ENCODE measurements around the gene TRAPPC14.

TRAPPC14 gene

GRCh38 chr7:100155553-100156317, 2.8 kb downstream of the TRAPPC14 start:
- DNase-seq (ENCODE audit: low read depth): no peak
- no peak for TF ChIP-seq CTCF (IDR thresholded peaks at IDR 0.05; ENCODE audit: low read depth, low read length, missing control alignments)
- no peak overlapping the region for H3K4me3 ChIP-seq (ENCODE audit: low read depth, low read length)

GRCh38 chr7:100154651-100155491, 3.7 kb downstream of the TRAPPC14 start:
- no peak for TF ChIP-seq CTCF (IDR thresholded peaks at IDR 0.05; ENCODE audit: low read depth, low read length, missing control alignments)
- no peak for DNase-seq (ENCODE audit: low read depth)
- no peak overlapping the region for H3K4me3 ChIP-seq (ENCODE audit: low read depth, low read length)

GRCh38 chr7:100153708-100154535, 4.6 kb downstream of the TRAPPC14 start:
- no peak for DNase-seq (ENCODE audit: low read depth)
- TF ChIP-seq CTCF (IDR thresholded peaks at IDR 0.05; ENCODE audit: low read depth, low read length, missing control alignments): no peak
- H3K4me3 ChIP-seq (ENCODE audit: low read depth, low read length): no peak overlapping the region

DNA sequence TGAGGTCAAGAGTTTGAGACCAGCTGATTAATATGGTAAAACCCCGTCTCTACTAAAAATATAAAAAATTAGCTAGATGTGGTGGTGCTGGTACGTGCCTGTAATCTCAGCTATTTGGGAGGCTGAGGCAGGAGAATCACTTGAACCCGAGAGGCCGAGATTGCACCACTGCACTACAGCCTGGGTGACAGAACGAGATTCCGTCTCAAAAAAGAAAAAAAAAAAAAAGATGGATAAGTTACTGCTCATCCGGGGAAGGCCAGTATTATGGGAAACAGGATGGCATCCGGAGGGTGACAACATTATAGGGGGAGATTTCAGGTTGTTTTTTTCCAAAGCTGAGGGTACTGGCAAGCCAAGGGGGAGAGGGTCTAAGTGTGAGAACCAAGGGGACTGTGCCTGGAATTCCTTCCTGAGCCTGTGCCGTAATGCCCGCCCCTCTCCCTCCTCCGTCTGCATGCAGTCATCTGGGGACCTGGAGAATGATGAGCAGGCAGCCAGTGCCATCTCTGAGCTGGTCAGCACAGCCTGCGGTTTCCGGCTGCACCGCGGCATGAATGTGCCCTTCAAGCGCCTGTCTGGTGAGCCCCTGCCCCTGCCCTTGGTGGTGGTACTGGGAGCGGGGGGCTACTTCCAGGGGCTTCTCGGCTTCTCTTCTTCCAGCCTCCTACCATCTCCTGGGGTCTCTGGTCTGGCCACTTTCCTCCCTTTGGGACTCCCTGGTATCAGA, 5.4 kb downstream of the TRAPPC14 start:
- no peak for TF ChIP-seq CTCF (IDR thresholded peaks at IDR 0.05; ENCODE audit: low read depth, low read length, missing control alignments)
- DNase-seq (ENCODE audit: low read depth): no peak
- no peak overlapping the region for H3K4me3 ChIP-seq (ENCODE audit: low read depth, low read length)

- no peak for TF ChIP-seq CTCF (IDR thresholded peaks at IDR 0.05; ENCODE audit: low read depth, low read length, missing control alignments)
- no peak for DNase-seq (ENCODE audit: low read depth)
- H3K4me3 ChIP-seq (ENCODE audit: low read depth, low read length): no peak overlapping the region
These were observed 6.1 kb downstream of the TRAPPC14 start for GRCh38 chr7:100152404-100152803.
